ENCODE measurements around the gene PILRA.

DNA sequence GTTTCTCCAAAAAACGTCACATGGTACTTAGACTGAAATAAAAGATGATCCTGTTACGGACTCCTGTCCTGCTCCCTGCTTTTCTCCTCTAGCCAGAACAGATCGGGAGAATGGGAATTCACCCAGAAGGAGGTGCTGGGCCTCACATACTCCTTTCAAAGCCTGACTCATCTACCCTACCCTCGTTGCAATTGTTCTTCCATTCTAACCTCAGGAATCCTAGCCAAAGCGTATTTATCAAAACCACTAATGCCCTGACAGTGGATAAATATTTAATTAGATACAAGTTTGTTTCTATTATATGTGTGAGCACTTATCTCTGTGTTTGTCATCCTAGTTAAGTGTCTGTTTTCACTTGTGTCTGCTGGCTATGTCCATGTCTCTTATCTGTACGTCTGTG is 33.5 kb downstream of the PILRA start:
- no peak for TF ChIP-seq POLR2A (IDR thresholded peaks at IDR 0.05)
- TF ChIP-seq, protein P1, sequence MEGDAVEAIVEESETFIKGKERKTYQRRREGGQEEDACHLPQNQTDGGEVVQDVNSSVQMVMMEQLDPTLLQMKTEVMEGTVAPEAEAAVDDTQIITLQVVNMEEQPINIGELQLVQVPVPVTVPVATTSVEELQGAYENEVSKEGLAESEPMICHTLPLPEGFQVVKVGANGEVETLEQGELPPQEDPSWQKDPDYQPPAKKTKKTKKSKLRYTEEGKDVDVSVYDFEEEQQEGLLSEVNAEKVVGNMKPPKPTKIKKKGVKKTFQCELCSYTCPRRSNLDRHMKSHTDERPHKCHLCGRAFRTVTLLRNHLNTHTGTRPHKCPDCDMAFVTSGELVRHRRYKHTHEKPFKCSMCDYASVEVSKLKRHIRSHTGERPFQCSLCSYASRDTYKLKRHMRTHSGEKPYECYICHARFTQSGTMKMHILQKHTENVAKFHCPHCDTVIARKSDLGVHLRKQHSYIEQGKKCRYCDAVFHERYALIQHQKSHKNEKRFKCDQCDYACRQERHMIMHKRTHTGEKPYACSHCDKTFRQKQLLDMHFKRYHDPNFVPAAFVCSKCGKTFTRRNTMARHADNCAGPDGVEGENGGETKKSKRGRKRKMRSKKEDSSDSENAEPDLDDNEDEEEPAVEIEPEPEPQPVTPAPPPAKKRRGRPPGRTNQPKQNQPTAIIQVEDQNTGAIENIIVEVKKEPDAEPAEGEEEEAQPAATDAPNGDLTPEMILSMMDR (IDR thresholded peaks at IDR 0.05): no peak
